NCI-H2029 (cell line): Measurements from ENCODE around the gene NADK.
"Not testable (repeated sequence)": the region's sequence is repeated elsewhere in the genome, so short reads cannot be mapped to it uniquely, and the experiment has no call there.

Experiments
- DNase-seq: peaks from one replicate; lab custom pipeline; 2025; lab: John Stamatoyannopoulos, UW

The NADK gene

DNA sequence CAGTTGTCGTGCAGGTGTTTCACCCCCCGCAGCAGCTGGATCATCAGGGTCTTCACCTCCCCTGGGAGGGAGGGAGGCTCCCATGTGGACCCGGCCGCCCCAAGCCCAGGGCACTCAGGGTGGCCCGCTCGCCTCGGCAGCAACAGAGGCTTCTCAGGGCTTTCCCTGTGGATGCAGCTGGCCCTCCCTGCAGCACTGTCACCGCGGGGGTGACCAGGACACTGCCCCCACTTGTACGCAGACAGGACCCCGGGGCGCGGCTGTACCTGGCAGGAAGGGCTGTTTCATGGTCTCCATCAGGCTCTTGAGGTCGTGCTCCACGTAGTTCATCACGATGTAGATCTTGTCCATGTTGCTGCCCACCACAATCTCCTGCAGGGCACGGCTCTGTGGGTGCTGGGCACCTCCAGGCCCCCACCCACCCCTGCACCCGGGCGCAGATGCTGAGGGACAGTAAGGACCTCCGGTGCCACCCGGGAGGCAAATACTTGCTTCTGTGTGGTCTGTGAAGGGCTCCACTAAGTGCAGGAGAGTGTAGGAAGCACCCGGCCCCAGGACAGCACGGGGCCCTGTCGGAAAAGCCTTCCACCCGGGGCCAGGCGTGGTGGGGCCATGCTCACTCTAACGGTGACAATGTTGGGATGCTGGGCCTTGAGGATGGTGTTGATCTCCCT, 73.8 kb downstream of the NADK start:
- not testable (repeated sequence) for DNase-seq

DNA sequence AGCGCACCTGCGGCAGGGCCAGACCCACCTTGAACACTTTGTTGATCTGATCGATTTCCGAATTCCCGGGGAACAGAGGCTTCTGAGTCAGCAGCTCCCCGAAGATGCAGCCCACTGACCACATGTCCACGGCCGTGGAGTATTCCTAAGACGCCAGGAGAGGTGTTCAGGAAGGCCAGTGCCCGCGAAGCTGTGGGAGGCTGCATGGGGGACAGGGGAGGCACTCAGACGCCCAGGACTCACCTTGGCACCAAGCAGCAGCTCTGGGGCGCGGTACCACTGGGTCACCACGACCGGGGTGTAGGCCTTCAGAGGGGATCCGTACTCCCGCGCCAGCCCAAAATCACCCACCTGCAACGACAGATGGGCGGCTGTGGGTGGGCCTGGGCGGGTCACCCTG, 74.5 kb downstream of the NADK start:
- DNase-seq: no peak

DNA sequence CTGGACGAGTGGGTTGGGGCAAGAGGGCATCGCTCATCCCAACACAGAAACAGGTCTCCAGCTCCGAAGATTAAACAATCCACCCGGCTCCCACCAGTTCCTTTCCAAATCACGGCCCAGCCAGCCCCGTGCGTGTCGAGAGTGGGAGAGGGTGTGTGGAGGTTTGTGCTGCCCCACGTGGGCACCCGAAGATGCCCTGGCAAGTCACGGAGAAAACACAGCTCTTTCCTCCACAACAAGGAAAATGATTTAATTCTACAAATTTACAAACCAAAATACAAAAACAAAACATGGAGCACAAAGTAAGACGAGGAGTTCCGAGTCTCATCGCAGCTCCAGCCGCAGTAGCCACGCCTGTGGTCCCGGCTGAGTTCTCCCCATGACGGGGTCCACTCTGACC, 75.8 kb downstream of the NADK start:
- not testable (repeated sequence) for DNase-seq
